Measurements from ENCODE around the gene ANKRD63. TPM values are rescaled to one million over a fixed set of nuclear protein-coding genes. Genes with fewer than 3 reads are reported as not detected.

Gene ANKRD63
- total RNA-seq, 1 experiment from 2014 or later, result not detected

GRCh38 chr15:40285151-40285550 is 2.3 kb upstream of the ANKRD63 start:
- no TSS peak for BruUV-seq (replicated peaks)
- Mint-ChIP-seq H3K4me1 (ENCODE audit: insufficient read depth, unreplicated experiment) (peaks cover 4% of the 10 kb centered on the region), H3K27me3 (ENCODE audit: insufficient read depth, unreplicated experiment) (no peaks in the 10 kb centered on the region), H3K9me3 (ENCODE audit: unreplicated experiment) (no peaks in the 10 kb centered on the region), H3K4me3 (ENCODE audit: unreplicated experiment) (no peak overlapping the region), H3K36me3 (ENCODE audit: insufficient read depth, unreplicated experiment) (peaks cover 2% of the 10 kb centered on the region), H3K27ac (ENCODE audit: low read depth, unreplicated experiment) (no peak overlapping the region)
- ChIA-PET POLR2A (interaction anchor here (0.7 kb wide), 2 partner anchors 94 to 154 kb away, joined by 3 read pairs; no protein-coding TSS in a partner anchor), CTCF (interaction anchor here (0.6 to 9.5 kb wide), 12 partner anchors 8 to 86 kb away, joined by 3 to 101 read pairs (median 3); no protein-coding TSS in a partner anchor)
- TF ChIP-seq CTCF (IDR thresholded peaks at IDR 0.05; ENCODE audit: unreplicated experiment), result no peak
- DNase-seq (ENCODE audit: unreplicated experiment), result no peak
- intact Hi-C loops (cut with micrococcal nuclease), result no loop called here

- no TSS peak for BruUV-seq (replicated peaks)
- Mint-ChIP-seq H3K36me3 (ENCODE audit: insufficient read depth, unreplicated experiment) (no peaks in the 10 kb centered on the region), H3K4me3 (ENCODE audit: unreplicated experiment) (no peak overlapping the region), H3K27me3 (ENCODE audit: insufficient read depth, unreplicated experiment) (no peaks in the 10 kb centered on the region), H3K4me1 (ENCODE audit: insufficient read depth, unreplicated experiment) (no peaks in the 10 kb centered on the region), H3K27ac (ENCODE audit: low read depth, unreplicated experiment) (no peak overlapping the region), H3K9me3 (ENCODE audit: unreplicated experiment) (no peaks in the 10 kb centered on the region)
- DNase-seq (ENCODE audit: unreplicated experiment), result no peak
- CTCF ChIA-PET, result interaction anchor here (0.7 to 1.8 kb wide), 8 partner anchors 7 to 66 kb away, joined by 3 to 8 read pairs (median 3); no protein-coding TSS in a partner anchor
- intact Hi-C loops (cut with micrococcal nuclease), result no loop called here
- POLR2A ChIA-PET, result no interaction called here
- no peak for TF ChIP-seq CTCF (IDR thresholded peaks at IDR 0.05; ENCODE audit: unreplicated experiment)
These were observed 894 bp upstream of the ANKRD63 start for GRCh38 chr15:40283615-40284300.

GRCh38 chr15:40282147-40282868 is 556 bp downstream of the ANKRD63 start:
- intact Hi-C loops (cut with micrococcal nuclease), result no loop called here
- H3K4me3 Mint-ChIP-seq (ENCODE audit: unreplicated experiment), result peak overlapping the region; percentile 64
- no peaks in the 10 kb centered on the region for H3K4me1 Mint-ChIP-seq (ENCODE audit: insufficient read depth, unreplicated experiment)
- no peaks in the 10 kb centered on the region for H3K27me3 Mint-ChIP-seq (ENCODE audit: insufficient read depth, unreplicated experiment)
- no TSS peak for BruUV-seq (replicated peaks)
- H3K27ac Mint-ChIP-seq (ENCODE audit: low read depth, unreplicated experiment), result no peak overlapping the region
- peak; percentile 53 for TF ChIP-seq CTCF (IDR thresholded peaks at IDR 0.05; ENCODE audit: unreplicated experiment)
- DNase-seq (ENCODE audit: unreplicated experiment), result no peak
- ChIA-PET POLR2A (interaction anchor here (0.6 kb wide), 1 partner anchor 51 kb away, joined by 4 read pairs; no protein-coding TSS in a partner anchor), CTCF (interaction anchor here (0.9 to 1.8 kb wide), 3 partner anchors 12 to 56 kb away, joined by 3 to 6 read pairs (median 3); no protein-coding TSS in a partner anchor)
- no peaks in the 10 kb centered on the region for H3K36me3 Mint-ChIP-seq (ENCODE audit: insufficient read depth, unreplicated experiment)
- no peaks in the 10 kb centered on the region for H3K9me3 Mint-ChIP-seq (ENCODE audit: unreplicated experiment)

- no peaks in the 10 kb centered on the region for H3K27me3 Mint-ChIP-seq (ENCODE audit: insufficient read depth, unreplicated experiment)
- ChIA-PET POLR2A (no interaction called here), CTCF (interaction anchor here (0.9 kb wide), 1 partner anchor 12 kb away, joined by 3 read pairs; no protein-coding TSS in a partner anchor)
- no peaks in the 10 kb centered on the region for H3K36me3 Mint-ChIP-seq (ENCODE audit: insufficient read depth, unreplicated experiment)
- intact Hi-C loops (cut with micrococcal nuclease), result no loop called here
- no peaks in the 10 kb centered on the region for H3K4me1 Mint-ChIP-seq (ENCODE audit: insufficient read depth, unreplicated experiment)
- BruUV-seq (replicated peaks), result no TSS peak
- no peak for DNase-seq (ENCODE audit: unreplicated experiment)
- TF ChIP-seq CTCF (IDR thresholded peaks at IDR 0.05; ENCODE audit: unreplicated experiment), result no peak
- no peak overlapping the region for H3K4me3 Mint-ChIP-seq (ENCODE audit: unreplicated experiment)
- H3K27ac Mint-ChIP-seq (ENCODE audit: low read depth, unreplicated experiment), result no peak overlapping the region
- no peaks in the 10 kb centered on the region for H3K9me3 Mint-ChIP-seq (ENCODE audit: unreplicated experiment)
These were observed 1.1 kb downstream of the ANKRD63 start for GRCh38 chr15:40281801-40282146.
